Measurements from ENCODE around the gene ZNF792. TPM values are rescaled to one million over a fixed set of nuclear protein-coding genes. Genes with fewer than 3 reads are reported as not detected.

The ZNF792 gene
- total and polyA plus RNA-seq, 2 of the 8 experiments (the other 6 are each of a cell fraction or from before 2014, with no cell fraction given), result 2.5 to 7.2 TPM

- no peaks in the 10 kb centered on the region; the same call in 1 of the 2 replicates for H3K23me2 ChIP-seq (ENCODE audit: low read depth, low read length)
- H4K91ac ChIP-seq (replicated peaks; ENCODE audit: insufficient read length, low read length), result no peak overlapping the region
- no peak overlapping the region for H2BK12ac ChIP-seq (ENCODE audit: low read depth, low read length)
- H3K27ac ChIP-seq (ENCODE audit: low read depth, low read length), result no peak overlapping the region
- peaks cover 0 to 8% (median 3%) of the 10 kb centered on the region in 4 experiments; a peak in 3 of 7 replicates for H3K4me1 ChIP-seq (replicated peaks in 1 of 4; ENCODE audit: control insufficient read depth in 3 of 4, insufficient read depth in 4 of 4, low read length in 3 of 4)
- no peak overlapping the region for H2AFZ ChIP-seq (ENCODE audit: low read length)
- peaks cover 0 to 3% (median 0%) of the 10 kb centered on the region in 4 experiments; a peak in 1 of 8 replicates for H3K36me3 ChIP-seq (ENCODE audit: control insufficient read depth in 2 of 4, insufficient read depth in 4 of 4, low read length in 3 of 4)
- H3K23ac ChIP-seq (ENCODE audit: insufficient read length), result no peak overlapping the region
- H4K5ac ChIP-seq (ENCODE audit: insufficient read length, low read depth, low read length), result no peak overlapping the region
- H3K14ac ChIP-seq (ENCODE audit: insufficient read length), result no peak overlapping the region
- H3K79me2 ChIP-seq (ENCODE audit: control insufficient read depth in 1 of 2, insufficient read depth in 2 of 2, low read length in 2 of 2), result no peaks in the 10 kb centered on the region
- peaks cover 7 to 14% of the 10 kb centered on the region in 2 experiments for H3K9me3 ChIP-seq (ENCODE audit: insufficient read depth in 2 of 2, low read depth in 1 of 2, low read length in 1 of 2)
- H3K18ac ChIP-seq (ENCODE audit: extremely low read depth, low read length), result no peak overlapping the region
- H3K4ac ChIP-seq (replicated peaks; ENCODE audit: insufficient read length, low read depth, low read length), result no peak overlapping the region
- no peak overlapping the region for H3K56ac ChIP-seq (replicated peaks; ENCODE audit: insufficient read length, low read depth, low read length)
- ChIA-PET CTCF (ENCODE audit: partially characterized antibody) (interaction anchor here (1.3 to 15.1 kb wide), 2 partner anchors 42 to 56 kb away, joined by 3 to 174 read pairs; no protein-coding TSS in a partner anchor), POLR2A (ENCODE audit: partially characterized antibody) (no interaction called here)
- TF ChIP-seq, protein P1, sequence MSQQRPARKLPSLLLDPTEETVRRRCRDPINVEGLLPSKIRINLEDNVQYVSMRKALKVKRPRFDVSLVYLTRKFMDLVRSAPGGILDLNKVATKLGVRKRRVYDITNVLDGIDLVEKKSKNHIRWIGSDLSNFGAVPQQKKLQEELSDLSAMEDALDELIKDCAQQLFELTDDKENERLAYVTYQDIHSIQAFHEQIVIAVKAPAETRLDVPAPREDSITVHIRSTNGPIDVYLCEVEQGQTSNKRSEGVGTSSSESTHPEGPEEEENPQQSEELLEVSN (IDR thresholded peaks at IDR 0.05), result no peak
- TF ChIP-seq GABPA (IDR thresholded peaks at IDR 0.05; ENCODE audit: borderline replicate concordance, insufficient read depth, low read length) (no peak), POLR2AphosphoS5 (IDR thresholded peaks at IDR 0.05; ENCODE audit: low read depth, low read length) (no peak), RBBP5 (IDR thresholded peaks at IDR 0.05; ENCODE audit: borderline replicate concordance, low read depth, low read length) (no peak), PHF8 (conservative IDR thresholded peaks at IDR 0.05; ENCODE audit: low read depth, low read length) (no peak)
- H2BK20ac ChIP-seq (ENCODE audit: low read length), result no peak overlapping the region
- H2BK120ac ChIP-seq (replicated peaks; ENCODE audit: low read depth, low read length), result no peak overlapping the region
- no peak overlapping the region for H2BK5ac ChIP-seq (ENCODE audit: low read depth, low read length)
- WGBS, 2 experiments (ENCODE audit: extremely low coverage in 1 of 2, insufficient coverage in 1 of 2, insufficient read length in 1 of 2, insufficient replicate concordance in 2 of 2, low coverage in 1 of 2, low lambda C conversion rate in 2 of 2, missing lambda C conversion rate in 1 of 2), result 93% methylated on average over 6 of the region's 6 CpGs; no CpG with 5 or more reads in 1 of the 2 experiments
- H3K27me3 ChIP-seq (replicated peaks in 1 of 4; ENCODE audit: control insufficient read depth in 3 of 4, extremely low read depth in 1 of 4, insufficient read depth in 3 of 4, low read length in 3 of 4), result no peaks in the 10 kb centered on the region; a peak in 1 of 7 replicates
- H4K8ac ChIP-seq (ENCODE audit: extremely low read depth, insufficient read depth, low read length), result no peak overlapping the region
- no peak overlapping the region for H3K4me3 ChIP-seq (ENCODE audit: extremely low read depth in 1 of 4, insufficient read depth in 2 of 4, low read depth in 3 of 4, low read length in 4 of 4)
- no peak overlapping the region for H3K4me2 ChIP-seq (ENCODE audit: insufficient read depth in 1 of 2, low read depth in 2 of 2, low read length in 2 of 2)
- H4K20me1 ChIP-seq (replicated peaks in 1 of 2; ENCODE audit: control insufficient read depth in 1 of 2, insufficient read depth in 2 of 2, low read length in 2 of 2), result no peaks in the 10 kb centered on the region
- FAIRE-seq (no peak), DNase-seq (ENCODE audit: low read depth in 1 of 2, low spot score in 2 of 2) (no peak)
- no peak overlapping the region for H3K9ac ChIP-seq (replicated peaks in 1 of 4; ENCODE audit: extremely low read depth in 1 of 4, low read depth in 3 of 4, low read length in 3 of 4)
- no peak overlapping the region for H2BK15ac ChIP-seq (ENCODE audit: low read length)
- H3K79me1 ChIP-seq (ENCODE audit: low read depth, low read length), result no peaks in the 10 kb centered on the region
- H2AK5ac ChIP-seq (ENCODE audit: low read depth, low read length), result no peak overlapping the region
Measured at GRCh38 chr19:34969721-34970120, 5.7 kb upstream of the ZNF792 start.

All from H1 (cell line).